GM19328 (cell line): ENCODE data around the gene SLC48A1.
"Not testable (repeated sequence)": the region's sequence is repeated elsewhere in the genome, so short reads cannot be mapped to it uniquely, and the experiment has no call there.

Source experiments
- ATAC-seq: cut with Tn5 transposase; IDR thresholded peaks from one replicate; pipeline ENCODE4 v1.9.1; 2021; ENCODE audit warnings: mild to moderate bottlenecking, moderate library complexity; ENCODE audit not compliant: unreplicated experiment

Gene SLC48A1

GRCh38 chr12:47808050-47808449 lies 35.0 kb downstream of the SLC48A1 start:
- no peak for ATAC-seq

- ATAC-seq, result no peak
Measured at GRCh38 chr12:47808574-47809365, 35.7 kb downstream of the SLC48A1 start.

GRCh38 chr12:47809518-47809917 lies 36.5 kb downstream of the SLC48A1 start:
- not testable (repeated sequence) for ATAC-seq

GRCh38 chr12:47811072-47811396 lies 38.0 kb downstream of the SLC48A1 start:
- no peak for ATAC-seq

GRCh38 chr12:47811581-47812484 lies 38.8 kb downstream of the SLC48A1 start:
- no peak for ATAC-seq

- peak; percentile 65 for ATAC-seq
Measured at GRCh38 chr12:47812797-47813510, 39.9 kb downstream of the SLC48A1 start.

GRCh38 chr12:47813511-47814196 lies 40.6 kb downstream of the SLC48A1 start:
- ATAC-seq, result peak; percentile 37

- no peak for ATAC-seq
Measured at GRCh38 chr12:47814539-47815170, 41.6 kb downstream of the SLC48A1 start.

- ATAC-seq, result not testable (repeated sequence)
Measured at GRCh38 chr12:47815447-47815846, 42.4 kb downstream of the SLC48A1 start.

GRCh38 chr12:47816403-47817271 lies 43.6 kb downstream of the SLC48A1 start:
- ATAC-seq, result no peak

- no peak for ATAC-seq
Measured at GRCh38 chr12:47817272-47818006, 44.4 kb downstream of the SLC48A1 start.

- no peak for ATAC-seq
Measured at GRCh38 chr12:47818007-47818376, 45.0 kb downstream of the SLC48A1 start.

- no peak for ATAC-seq
Measured at GRCh38 chr12:47818467-47819137, 45.6 kb downstream of the SLC48A1 start.

- peak; percentile 33 for ATAC-seq
Measured at GRCh38 chr12:47819138-47819895, 46.3 kb downstream of the SLC48A1 start.

- ATAC-seq, result peak; percentile 47
Measured at GRCh38 chr12:47819896-47820630, 47.0 kb downstream of the SLC48A1 start, which contains the start of gene HDAC7. HDAC7 (minus strand) TSS chr12:47819903; CDS start chr12:47819785, 118 bp downstream.

GRCh38 chr12:47820631-47821345 lies 47.8 kb downstream of the SLC48A1 start:
- ATAC-seq, result no peak
